ENCODE measurements around the gene SLC25A46.
"Not testable (repeated sequence)": the region's sequence is repeated elsewhere in the genome, so short reads cannot be mapped to it uniquely, and the experiment has no call there.

Gene SLC25A46
- 35.3 to 70.4 (median 45.9) reads per million in 4 donors for total RNA-seq

DNA sequence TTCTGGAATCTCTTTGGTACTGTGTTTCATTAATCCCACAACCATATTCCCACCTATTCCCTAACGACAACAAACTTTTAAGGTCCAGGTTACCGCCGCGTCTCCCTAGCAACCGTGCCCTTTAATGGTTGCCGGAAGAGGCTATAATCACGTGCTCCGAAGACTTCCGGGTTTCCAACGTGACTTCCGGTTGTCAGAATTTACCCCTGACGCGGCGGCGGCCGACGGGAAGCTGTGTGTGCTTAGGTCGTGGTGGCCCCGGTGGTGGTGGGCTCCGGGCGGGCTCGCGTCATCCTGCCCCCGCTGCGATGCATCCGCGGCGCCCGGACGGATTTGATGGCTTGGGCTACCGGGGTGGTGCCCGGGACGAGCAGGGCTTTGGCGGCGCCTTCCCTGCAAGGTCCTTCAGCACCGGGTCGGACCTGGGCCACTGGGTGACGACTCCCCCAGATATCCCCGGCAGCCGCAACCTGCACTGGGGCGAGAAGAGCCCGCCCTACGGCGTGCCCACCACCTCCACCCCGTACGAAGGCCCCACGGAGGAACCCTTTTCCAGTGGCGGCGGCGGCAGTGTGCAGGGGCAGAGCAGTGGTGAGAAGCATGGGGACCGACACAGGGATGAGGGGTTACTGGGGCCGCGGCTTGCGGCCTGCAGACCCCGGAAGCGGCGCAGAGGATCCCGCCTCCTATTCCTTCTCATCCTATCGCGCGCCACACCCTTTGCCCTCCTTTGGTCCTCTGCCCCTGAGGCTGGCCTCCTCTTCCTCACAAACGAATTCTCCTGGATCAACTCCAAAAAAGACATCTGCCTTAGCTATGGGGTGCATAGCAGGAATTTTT is at the start of gene SLC25A46:
Gene SLC25A46, plus strand, starts transcription at position 196 of the 840 bp plus-strand sequence. Its CDS starts 113 bp downstream, at position 309.
- DNase-seq, result peak; percentile 73 to 93 (median 81)

- DNase-seq, result not testable (repeated sequence)
Measured at GRCh38 chr5:110690587-110690986, 48.2 kb upstream of the SLC25A46 start.

DNA sequence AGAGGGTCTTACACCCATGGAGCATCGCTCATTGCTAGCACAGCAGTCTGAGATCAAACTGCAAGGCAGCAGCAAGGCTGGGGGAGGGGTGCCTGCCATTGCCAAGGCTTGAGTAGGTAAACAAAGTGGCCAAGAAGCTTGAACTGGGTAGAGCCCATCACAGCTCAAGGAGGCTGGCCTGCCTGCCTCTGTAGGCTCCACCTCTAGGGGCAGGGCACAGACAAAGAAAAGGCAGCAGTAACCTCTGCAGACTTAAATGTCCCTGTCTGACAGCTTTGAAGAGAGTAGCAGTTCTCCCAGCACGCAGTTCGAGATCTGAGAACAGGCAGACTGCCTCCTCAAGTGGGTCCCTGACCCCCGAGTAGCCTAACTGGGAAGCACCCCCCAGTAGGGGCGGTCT is 46.1 kb upstream of the SLC25A46 start:
- not testable (repeated sequence) for DNase-seq

DNA sequence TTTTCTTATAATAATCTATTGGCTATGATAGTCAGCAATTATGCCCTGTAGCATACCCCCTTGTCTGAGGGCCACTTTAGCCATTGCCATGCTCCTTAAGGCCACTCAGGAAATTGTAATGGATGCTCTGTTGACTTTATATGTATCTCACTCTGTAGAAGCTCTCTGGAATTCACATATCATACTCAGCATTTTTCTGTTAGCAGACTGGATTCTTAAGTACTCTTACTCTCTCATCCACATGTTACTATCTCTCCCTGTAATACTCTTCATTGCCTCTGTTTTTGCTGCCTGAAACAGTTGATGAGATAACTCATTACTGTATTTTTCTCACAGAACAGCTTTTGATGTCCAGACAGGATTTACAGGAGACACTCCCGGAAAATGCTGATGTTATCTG is 36.5 kb upstream of the SLC25A46 start:
- no peak for DNase-seq

DNA sequence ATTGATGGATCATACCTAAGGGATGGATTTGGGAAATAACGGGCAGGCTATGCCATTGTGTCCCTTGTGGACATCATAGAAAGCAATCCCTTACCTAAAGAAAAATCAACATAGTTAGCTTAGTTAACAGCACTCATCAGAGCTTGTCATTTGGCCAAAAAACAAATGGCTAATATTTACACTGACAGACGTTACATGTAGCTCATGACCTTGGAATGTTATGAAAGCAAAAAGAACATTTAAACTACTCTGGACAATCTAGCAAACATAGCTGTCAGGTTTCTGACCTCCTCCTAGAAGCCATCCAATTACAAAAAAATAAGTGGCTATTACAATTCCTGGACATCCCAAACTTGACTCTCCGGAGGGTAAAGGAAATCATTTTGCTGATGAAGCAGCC is 36.1 kb upstream of the SLC25A46 start:
- no peak for DNase-seq

GRCh38 chr5:110703481-110703880 is 35.3 kb upstream of the SLC25A46 start:
- DNase-seq, result no peak

GRCh38 chr5:110705349-110705748 is 33.5 kb upstream of the SLC25A46 start:
- DNase-seq, result no peak

DNA sequence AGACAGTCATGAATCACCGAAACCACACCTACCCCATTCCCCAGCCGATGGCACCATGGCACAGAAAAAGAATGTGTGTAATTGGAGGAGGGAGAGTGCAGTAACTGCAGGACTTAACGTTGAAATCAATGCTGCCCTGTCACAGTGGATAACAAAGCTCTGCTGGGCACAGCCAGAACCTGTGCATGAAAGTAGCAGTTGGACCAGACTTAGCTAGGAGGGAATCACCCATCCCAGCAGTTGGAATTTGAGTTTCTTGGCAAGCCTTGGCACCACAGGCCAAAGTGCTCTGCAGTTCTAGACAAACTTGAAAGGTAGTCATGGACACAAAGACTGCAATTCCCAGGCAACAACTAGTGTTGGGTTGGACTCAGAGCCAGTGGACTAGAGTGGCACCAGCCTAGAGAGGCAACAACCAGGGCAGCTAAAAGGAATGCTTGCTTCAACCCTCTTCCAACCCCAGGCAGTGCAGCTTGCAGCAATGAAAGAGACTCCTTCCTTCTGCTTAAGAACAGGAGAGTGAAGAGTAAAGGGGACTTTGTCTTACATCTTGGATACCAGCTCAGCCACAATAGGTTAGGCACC is 31.5 kb upstream of the SLC25A46 start:
- DNase-seq, result no peak

- DNase-seq, result no peak
Measured at GRCh38 chr5:110716247-110717245, 22.3 kb upstream of the SLC25A46 start.

DNA sequence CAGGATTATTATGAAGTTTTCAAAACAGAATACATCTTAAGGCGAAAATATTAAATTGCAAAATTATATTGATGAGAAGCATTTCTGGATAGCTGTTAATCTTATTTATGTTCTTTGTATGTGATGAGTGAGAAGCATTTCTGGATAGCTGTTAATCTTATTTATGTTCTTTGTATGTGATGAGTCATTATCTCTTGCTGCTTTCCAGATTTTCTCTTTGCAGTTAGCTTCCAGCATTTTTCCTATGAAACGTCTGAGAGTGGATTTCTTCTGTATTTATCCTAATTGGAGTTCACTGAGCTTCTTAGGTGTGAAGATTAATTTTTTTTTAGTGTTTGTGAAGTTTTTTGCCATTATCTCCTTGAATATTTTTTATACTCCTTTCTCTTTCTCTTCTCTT is 20.5 kb upstream of the SLC25A46 start:
- no peak for DNase-seq

DNA sequence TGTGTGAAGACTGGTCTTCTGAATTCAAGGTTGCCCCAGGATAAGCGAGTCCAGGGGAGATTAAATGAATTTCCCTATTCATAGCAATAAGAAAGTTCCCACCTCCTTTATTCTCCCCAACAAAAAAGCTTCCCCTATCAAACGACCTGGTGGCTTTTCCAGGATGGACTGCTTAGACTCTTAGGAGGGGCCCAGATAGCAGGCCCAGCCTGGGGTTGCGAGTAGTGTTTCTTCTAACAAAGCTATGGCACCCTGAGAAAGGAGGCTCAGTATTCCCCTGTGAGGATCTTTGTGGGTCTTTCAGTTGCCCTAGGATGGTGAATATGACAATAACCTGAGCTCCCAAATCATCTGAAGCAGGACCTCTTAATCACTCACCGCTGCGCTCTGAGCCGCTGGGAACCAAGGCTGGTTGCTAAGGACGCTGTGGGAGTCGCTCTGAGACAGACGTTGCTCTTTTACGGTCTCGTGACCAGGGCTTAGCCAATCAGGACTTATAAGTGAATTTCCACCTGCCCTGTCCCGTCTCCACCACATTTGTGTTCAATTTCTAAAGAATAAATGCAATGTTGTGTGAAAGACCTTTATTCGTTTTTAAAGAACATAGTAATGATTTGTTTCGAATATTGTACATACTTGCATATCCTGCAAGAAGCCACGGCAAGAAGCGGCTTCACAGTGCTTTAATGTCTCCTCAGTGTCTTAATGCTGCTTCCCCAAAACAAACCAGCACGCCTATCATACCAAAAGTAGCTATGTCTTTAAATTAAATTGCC is 12.4 kb upstream of the SLC25A46 start, which contains the start of gene TMEM232:
Gene TMEM232, minus strand, starts transcription at position 423 of the 776 bp plus-strand sequence. CDS start 59,319 bp downstream, outside the sequence.
- DNase-seq, result peak; percentile 51 to 75 (median 65)

- DNase-seq, result peak in 1 of 5 donors; percentile 18
Measured at GRCh38 chr5:110727025-110727314, 11.8 kb upstream of the SLC25A46 start.

DNA sequence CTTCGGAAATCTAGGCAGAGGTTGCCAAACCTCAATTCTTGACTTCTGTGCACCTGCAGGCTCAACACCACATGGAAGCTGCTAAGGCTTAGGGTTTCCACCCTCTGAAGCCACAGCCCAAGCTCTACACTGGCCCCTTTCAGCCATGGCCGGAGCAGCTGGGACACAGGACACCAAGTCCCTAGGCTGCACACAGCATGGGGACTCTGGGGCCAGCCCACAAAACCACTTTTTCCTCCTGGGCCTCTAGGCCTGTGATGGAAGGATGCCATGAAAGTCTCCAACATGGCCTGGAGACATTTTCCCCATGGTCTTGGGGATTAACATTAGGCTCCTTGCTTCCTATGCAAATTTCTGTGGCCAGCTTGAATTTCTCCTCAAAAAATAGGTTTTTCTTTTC is 7.3 kb upstream of the SLC25A46 start:
- DNase-seq, result not testable (repeated sequence)

GRCh38 chr5:110734101-110734500 is 4.7 kb upstream of the SLC25A46 start:
- DNase-seq, result no peak

- no peak for DNase-seq
Measured at GRCh38 chr5:110735556-110735955, 3.3 kb upstream of the SLC25A46 start.

- DNase-seq, result no peak
Measured at GRCh38 chr5:110736753-110737152, 2.1 kb upstream of the SLC25A46 start.

DNA sequence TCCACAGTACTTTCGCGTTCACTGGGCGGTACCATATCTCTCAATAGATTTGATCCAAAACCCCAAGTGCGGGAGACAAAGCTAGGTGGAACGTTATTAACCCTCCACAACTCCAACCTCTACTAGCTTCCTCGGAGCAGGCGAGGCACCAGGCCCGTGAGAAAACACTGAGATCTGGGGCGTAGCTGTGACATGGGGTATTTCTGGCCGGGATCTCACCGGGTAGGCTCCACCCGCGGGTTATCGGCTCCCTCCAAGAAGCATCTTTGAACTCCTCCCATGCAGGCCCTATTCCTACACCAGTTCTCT is 350 bp upstream of the SLC25A46 start:
- no peak for DNase-seq

GRCh38 chr5:110751902-110752762 is 13.3 kb downstream of the SLC25A46 start:
- peak in 2 of 5 donors; percentile 8 to 88 for DNase-seq

DNA sequence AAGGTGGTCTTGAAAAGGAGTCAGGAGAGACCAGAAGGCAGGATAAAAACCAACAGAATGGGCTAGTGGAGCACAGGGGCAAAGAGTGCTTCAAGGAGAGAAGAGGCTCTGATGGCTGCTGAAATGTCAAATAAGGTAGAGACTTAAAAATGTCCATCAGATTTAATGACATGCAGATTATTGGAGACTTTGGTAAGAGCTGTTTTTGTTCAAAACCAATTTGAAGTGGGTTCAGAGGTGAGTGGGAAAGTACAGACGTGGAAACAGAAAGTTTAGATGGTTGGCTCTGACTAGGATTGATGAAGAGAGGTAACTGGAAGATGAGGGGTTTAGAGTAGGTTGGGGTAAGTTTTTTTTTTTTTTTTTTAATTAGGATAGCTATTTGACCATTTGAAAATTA is 14.1 kb downstream of the SLC25A46 start:
- DNase-seq, result peak in 1 of 5 donors; percentile 50

DNA sequence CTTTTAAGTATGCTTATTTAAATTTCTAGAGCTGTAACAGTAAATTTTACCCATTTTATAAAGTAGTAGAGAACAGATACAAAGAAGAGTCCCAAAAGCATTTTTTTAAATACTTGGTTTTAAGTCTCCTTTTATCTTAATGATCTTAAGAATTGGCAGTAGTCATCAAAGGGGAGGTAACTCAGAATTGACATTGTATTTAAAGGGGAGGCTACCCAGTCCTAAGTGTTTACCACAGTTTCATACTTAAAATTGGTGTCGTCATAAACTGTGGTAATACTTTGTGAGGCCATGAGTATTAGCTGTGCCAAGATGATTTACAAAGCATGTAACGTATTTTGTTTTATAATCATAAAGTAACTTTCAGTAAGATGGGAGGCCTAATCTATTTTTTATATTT is 14.8 kb downstream of the SLC25A46 start:
- DNase-seq, result peak in 1 of 5 donors; percentile 36

GRCh38 chr5:110754181-110754580 is 15.4 kb downstream of the SLC25A46 start:
- no peak for DNase-seq
